H1 (cell line): ENCODE data around the gene AGAP1. TPM values are rescaled to one million over a fixed set of nuclear protein-coding genes. Genes with fewer than 3 reads are reported as not detected.

Experiments used
- E2F6 ChIP-seq: IDR thresholded peaks from 2 replicates; pipeline ENCODE4 v1.6.1; 2012; ENCODE audit warnings: inconsistent platforms
- EZH2 ChIP-seq: fragments of 200-600 bp; sonication (generic); IDR thresholded peaks from 2 replicates; pipeline ENCODE4 v1.7.1; 2012; ENCODE audit warnings: low read depth, mild to moderate bottlenecking, moderate library complexity, low read length, inconsistent platforms; ENCODE audit not compliant: severe bottlenecking
- polyA plus RNA-seq, 7 experiments: library from polyadenylated mRNA; depleted of rRNA in 3 of 7; stranded (reverse) in 5 of 7; unstranded in 2 of 7; fragments of >200 nt in 5 of 7; fragments of 200-250 nt in 2 of 7; gene quantifications; 1 replicate in 5 of 7; 2 replicates in 1 of 7; 4 replicates in 1 of 7; pipeline versions ENCODE4 v1.2.1 to v1.2.3, GENCODE V29; 2011 to 2013; ENCODE audit warnings: missing spikeins in 2 of 7, mixed read lengths in 2 of 7
- total RNA-seq: library from RNA; stranded (reverse); fragmentation: NEBNext Ultra II Directional; extraction: Animal tissue kit (Norgen Biotek cat#: 25700); gene quantifications from 2 replicates; pipeline ENCODE4 v1.2.1, GENCODE V29; 2021

Gene AGAP1
- total and polyA plus RNA-seq, 2 of the 8 experiments (the other 6 are each of a cell fraction or from before 2014, with no cell fraction given), result 18.1 to 39.4 TPM

GRCh38 chr2:235639885-235640284, 146.0 kb downstream of the AGAP1 start (continued):
- TF ChIP-seq E2F6, result no peak
- TF ChIP-seq EZH2, result no peak
- TF ChIP-seq, all 59 proteins: peak for 0
